Epithelial cell of proximal tubule (primary cell): ENCODE measurements around the gene BEGAIN. TPM values are rescaled to one million over a fixed set of nuclear protein-coding genes. Genes with fewer than 3 reads are reported as not detected.

Experiments
- DNase-seq: peaks from one replicate; pipeline ENCODE4 v3.0.0-alpha.2; 2011; ENCODE audit warnings: low read depth
- H3K4me3 ChIP-seq: 2 replicates; pipeline ENCODE4 v1.5.1; 2011; ENCODE audit warnings: low read depth, mild to moderate bottlenecking, low read length
- CTCF ChIP-seq: conservative IDR thresholded peaks from 2 replicates; pipeline ENCODE4 v1.5.1; 2012; ENCODE audit warnings: low read depth, mild to moderate bottlenecking, low read length
- total RNA-seq: library from RNA; depleted of rRNA; stranded (reverse); fragments of >200 nt; gene quantifications from 2 replicates; pipeline ENCODE4 v1.2.3, GENCODE V29; 2015

Gene BEGAIN
- total RNA-seq, 1 donor from 2014 or later, result 1.4 TPM

DNA sequence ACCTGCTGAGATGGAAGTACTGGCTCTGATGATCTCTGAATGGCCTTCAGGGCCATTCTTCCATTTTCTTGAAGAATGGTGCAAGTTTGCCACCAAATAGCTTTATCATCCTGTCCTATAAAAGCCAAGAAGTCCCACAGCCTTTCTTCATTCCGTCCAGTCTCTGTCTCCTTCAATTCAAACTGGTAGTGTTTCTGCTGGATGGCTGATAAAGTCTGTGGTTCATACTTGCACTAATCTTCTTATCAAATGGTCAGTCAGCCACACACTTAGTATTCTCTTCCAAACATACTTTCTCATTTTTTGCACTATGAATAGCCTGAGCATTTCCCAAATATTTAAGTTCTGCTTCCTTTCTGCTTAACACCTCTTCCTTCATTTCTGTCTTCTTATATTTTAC is 39.4 kb upstream of the BEGAIN start:
- TF ChIP-seq CTCF, result no peak
- DNase-seq, result no peak
- H3K4me3 ChIP-seq, result no peak overlapping the region

- no peak for DNase-seq
- no peak for TF ChIP-seq CTCF
- no peak overlapping the region for H3K4me3 ChIP-seq
These were observed 36.7 kb upstream of the BEGAIN start for GRCh38 chr14:100623961-100624360.

GRCh38 chr14:100623557-100623956 is 36.3 kb upstream of the BEGAIN start:
- no peak for DNase-seq
- no peak for TF ChIP-seq CTCF
- H3K4me3 ChIP-seq, result no peak overlapping the region

DNA sequence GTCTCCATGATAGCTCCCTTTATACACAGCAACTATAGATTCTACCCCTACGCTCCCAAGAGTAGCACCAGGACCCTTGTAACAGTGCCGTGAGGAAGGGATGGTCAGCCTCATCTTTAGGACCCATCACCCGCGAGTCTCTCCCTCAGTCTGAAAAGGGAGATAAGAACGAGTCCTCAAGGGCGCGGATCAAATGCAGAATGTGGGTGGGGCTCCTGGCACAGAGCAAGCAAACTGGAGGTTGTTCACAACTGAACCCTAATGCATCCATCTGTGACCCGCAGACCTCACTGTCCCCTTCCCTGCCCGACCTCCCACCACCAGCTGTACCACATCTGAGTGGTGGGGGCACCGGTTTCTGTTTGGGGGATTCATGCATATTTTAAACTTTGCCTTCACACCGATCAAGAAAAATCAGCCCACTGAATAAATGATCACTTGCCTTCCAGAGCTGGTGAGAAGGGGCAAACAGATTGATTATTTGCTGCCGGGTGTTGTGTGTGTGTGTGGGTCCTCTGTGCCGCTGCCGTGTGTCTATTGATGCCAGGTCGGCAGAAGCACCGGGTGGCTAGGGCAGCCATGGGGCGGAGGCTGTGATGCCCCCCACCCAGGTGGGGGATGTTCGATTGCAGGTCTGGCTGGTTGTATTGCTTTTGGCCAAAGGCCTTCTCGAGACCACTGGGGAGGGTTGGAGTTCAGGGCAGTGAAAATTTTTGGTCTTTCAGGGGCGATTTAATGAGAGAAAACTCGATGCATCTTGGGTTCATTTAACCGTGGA is 35.7 kb upstream of the BEGAIN start:
- H3K4me3 ChIP-seq, result no peak overlapping the region
- TF ChIP-seq CTCF, result no peak
- DNase-seq, result no peak

DNA sequence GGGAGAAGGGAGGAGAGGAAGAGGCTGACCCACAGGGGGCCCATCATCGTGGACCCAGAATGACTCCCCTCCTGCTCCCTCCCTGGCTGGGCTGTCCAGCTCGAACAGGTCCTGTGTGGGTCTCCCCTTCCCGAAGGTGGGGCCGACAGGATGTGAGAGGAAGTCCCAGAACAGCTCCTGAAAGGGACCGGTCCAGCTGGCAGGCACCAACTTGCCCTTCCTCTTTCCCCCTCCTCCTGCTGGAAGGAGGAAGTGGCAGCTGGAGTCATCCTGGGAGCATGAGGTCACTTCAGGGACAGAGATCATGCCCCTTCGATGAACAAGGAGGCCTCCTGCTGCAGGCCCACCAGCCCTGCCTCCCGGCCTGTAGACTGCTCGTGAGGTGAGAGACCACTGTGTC is 35.0 kb upstream of the BEGAIN start:
- no peak for DNase-seq
- no peak for TF ChIP-seq CTCF
- H3K4me3 ChIP-seq, result no peak overlapping the region

DNA sequence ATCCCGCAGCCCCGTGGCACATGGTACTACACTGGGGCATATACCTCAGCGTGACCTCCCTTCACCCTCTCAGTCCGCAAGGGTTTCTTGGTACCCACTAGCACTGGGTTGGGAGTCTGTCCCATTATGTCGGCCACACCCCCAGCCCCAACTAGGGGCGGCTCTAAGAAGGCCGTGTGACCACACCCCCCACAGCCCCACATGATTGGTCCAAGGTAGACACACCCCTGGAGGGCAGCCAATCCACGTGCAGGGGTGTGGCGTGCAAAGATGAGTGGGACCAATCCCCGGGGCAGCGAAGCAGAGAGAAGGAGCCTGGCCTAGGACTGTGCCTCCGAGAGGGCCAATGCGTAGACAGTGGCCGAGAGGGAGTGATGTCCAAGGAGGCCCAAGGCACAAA is 34.6 kb upstream of the BEGAIN start:
- TF ChIP-seq CTCF, result no peak
- DNase-seq, result no peak
- no peak overlapping the region for H3K4me3 ChIP-seq
